ENCODE measurements around the gene FLT4.

GRCh38 chr5:180636016-180636402 is 13.4 kb downstream of the FLT4 start:
- TF ChIP-seq CTCF (conservative IDR thresholded peaks at IDR 0.05; ENCODE audit: low read length) (no peak), EZH2phosphoT487 (IDR thresholded peaks at IDR 0.05; ENCODE audit: borderline replicate concordance, low read depth, low read length) (no peak)
